HEK293 (cell line): ENCODE results near the gene CRIP2.

Source experiments
- CTCF ChIA-PET: fragments of 350-600 bp; formaldehyde crosslinking; extraction: SDS; loops from one replicate; lab custom pipeline; 2021; ENCODE audit warnings: antibody characterized with exemption; lab: Yijun Ruan, JAX
- POLR2A ChIA-PET: fragments of 300-600 bp; formaldehyde crosslinking; extraction: SDS; loops from one replicate; lab custom pipeline; 2020; ENCODE audit warnings: antibody characterized with exemption, inconsistent platforms; lab: Yijun Ruan, JAX
- H3K27ac ChIP-seq: fragments of 200-500 bp; sonication (Bioruptor generic); 2 replicates; pipeline ENCODE4 v1.5.1; 2014; ENCODE audit warnings: low read depth, low read length, control low read depth, inconsistent platforms; ENCODE audit errors: extremely low read depth
- H3K36me3 ChIP-seq, 2 experiments: fragments of 200-500 bp in 1 of 2; sonication (Bioruptor generic) in 1 of 2; 1 replicate in 1 of 2; 2 replicates in 1 of 2; pipeline ENCODE4 v1.5.1; 2014 to 2017; ENCODE audit warnings: inconsistent platforms in 2 of 2, low read length in 2 of 2; ENCODE audit not compliant: control insufficient read depth in 2 of 2, insufficient read depth in 1 of 2
- H3K4me1 ChIP-seq: fragments of 200-500 bp; sonication (Bioruptor generic); 2 replicates; pipeline ENCODE4 v1.5.1; 2014; ENCODE audit warnings: mild to moderate bottlenecking, low read length, inconsistent platforms; ENCODE audit not compliant: control insufficient read depth, insufficient read depth
- H3K4me3 ChIP-seq: 2 replicates; pipeline ENCODE4 v1.5.1; 2011; ENCODE audit warnings: low read depth, mild to moderate bottlenecking, control low read depth, low read length, moderate library complexity
- H3K9me3 ChIP-seq: fragments of 200-500 bp; sonication (Bioruptor generic); 2 replicates; pipeline ENCODE4 v1.5.1; 2014; ENCODE audit warnings: low read depth, low read length, inconsistent platforms; ENCODE audit not compliant: control insufficient read depth, insufficient read depth
- GLIS2 ChIP-seq: fragments of 450-650 bp; formaldehyde crosslinking; IDR thresholded peaks from 2 replicates; pipeline ENCODE4 v1.5.1; 2016; ENCODE audit warnings: missing biosample characterization, missing genetic modification characterization
- SP2 ChIP-seq: fragments of 450-650 bp; formaldehyde crosslinking; IDR thresholded peaks from 2 replicates; pipeline ENCODE4 v1.5.1; 2016; ENCODE audit warnings: missing biosample characterization, missing genetic modification characterization
- ZBTB8A ChIP-seq: fragments of 450-650 bp; formaldehyde crosslinking; IDR thresholded peaks from 2 replicates; pipeline ENCODE4 v1.5.1; 2016; ENCODE audit warnings: missing biosample characterization, missing genetic modification characterization
- ZFHX2 ChIP-seq: fragments of 450-650 bp; formaldehyde crosslinking; conservative IDR thresholded peaks from 2 replicates; pipeline ENCODE4 v1.5.1; 2016; ENCODE audit warnings: missing biosample characterization, missing genetic modification characterization
- ZFP41 ChIP-seq: fragments of 450-650 bp; formaldehyde crosslinking; IDR thresholded peaks from 2 replicates; pipeline ENCODE4 v1.5.1; 2016; ENCODE audit warnings: missing biosample characterization, missing genetic modification characterization, borderline replicate concordance
- ZNF174 ChIP-seq: fragments of 450-650 bp; formaldehyde crosslinking; IDR thresholded peaks from 2 replicates; pipeline ENCODE4 v1.5.0; 2017; ENCODE audit warnings: missing biosample characterization, mild to moderate bottlenecking, missing genetic modification characterization
- ZNF37A ChIP-seq: fragments of 450-650 bp; IDR thresholded peaks from 2 replicates; pipeline ENCODE4 v1.5.1; 2018; ENCODE audit warnings: missing biosample characterization, missing genetic modification characterization
- ZNF416 ChIP-seq: fragments of 450-650 bp; formaldehyde crosslinking; IDR thresholded peaks from 2 replicates; pipeline ENCODE4 v1.5.1; 2016; ENCODE audit warnings: missing biosample characterization, missing genetic modification characterization
- ZNF621 ChIP-seq: fragments of 450-650 bp; formaldehyde crosslinking; IDR thresholded peaks from 2 replicates; pipeline ENCODE4 v1.5.1; 2017; ENCODE audit warnings: missing biosample characterization, missing genetic modification characterization
- ZNF792 ChIP-seq: fragments of 450-650 bp; formaldehyde crosslinking; IDR thresholded peaks from 2 replicates; pipeline ENCODE4 v1.5.1; 2016; ENCODE audit warnings: missing biosample characterization, missing genetic modification characterization
- ZSCAN16 ChIP-seq: fragments of 450-650 bp; formaldehyde crosslinking; IDR thresholded peaks from 2 replicates; pipeline ENCODE4 v1.5.1; 2016; ENCODE audit warnings: missing biosample characterization, missing genetic modification characterization
- TF ChIP-seq, protein P1 (sequence below): fragments of 450-650 bp; formaldehyde crosslinking; IDR thresholded peaks from 2 replicates; pipeline ENCODE4 v1.5.1; 2016; ENCODE audit warnings: missing biosample characterization, missing genetic modification characterization
- TF ChIP-seq, protein P2 (sequence below): fragments of 450-650 bp; IDR thresholded peaks from 2 replicates; pipeline ENCODE4 v1.5.1; 2018; ENCODE audit warnings: missing biosample characterization, missing genetic modification characterization

CRIP2 gene

DNA sequence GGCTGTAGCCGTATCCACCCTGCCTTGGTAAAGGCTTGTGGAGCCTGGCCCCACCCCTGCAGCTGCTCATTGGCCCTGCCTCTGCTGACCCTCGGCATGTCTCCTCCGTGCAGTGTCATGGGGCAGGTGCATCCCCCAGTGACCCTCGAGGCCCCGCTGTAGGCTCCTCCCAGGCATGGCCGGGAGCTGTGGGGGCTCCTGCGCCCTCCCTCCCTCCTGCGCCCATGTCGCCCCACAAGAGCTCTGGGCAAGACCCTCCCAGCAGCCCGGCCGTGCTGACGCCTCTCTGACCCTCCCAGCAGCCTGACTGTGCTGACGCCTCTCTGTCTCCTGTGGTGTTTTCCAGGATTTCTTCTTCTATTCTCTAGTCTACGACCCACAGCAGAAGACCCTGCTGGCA, 20.8 kb upstream of the CRIP2 start:
- TF ChIP-seq ZBTB8A (no peak), ZNF37A (tag by site-specific recombination) (no peak), ZNF416 (tag by site-specific recombination) (no peak), ZNF621 (tag by site-specific recombination) (no peak), ZNF792 (tag by site-specific recombination) (no peak), GLIS2 (tag by site-specific recombination) (no peak), SP2 (no peak)
- TF ChIP-seq, protein P1, sequence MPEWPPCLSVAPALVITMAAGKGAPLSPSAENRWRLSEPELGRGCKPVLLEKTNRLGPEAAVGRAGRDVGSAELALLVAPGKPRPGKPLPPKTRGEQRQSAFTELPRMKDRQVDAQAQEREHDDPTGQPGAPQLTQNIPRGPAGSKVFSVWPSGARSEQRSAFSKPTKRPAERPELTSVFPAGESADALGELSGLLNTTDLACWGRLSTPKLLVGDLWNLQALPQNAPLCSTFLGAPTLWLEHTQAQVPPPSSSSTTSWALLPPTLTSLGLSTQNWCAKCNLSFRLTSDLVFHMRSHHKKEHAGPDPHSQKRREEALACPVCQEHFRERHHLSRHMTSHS, result no peak
- TF ChIP-seq, protein P2, sequence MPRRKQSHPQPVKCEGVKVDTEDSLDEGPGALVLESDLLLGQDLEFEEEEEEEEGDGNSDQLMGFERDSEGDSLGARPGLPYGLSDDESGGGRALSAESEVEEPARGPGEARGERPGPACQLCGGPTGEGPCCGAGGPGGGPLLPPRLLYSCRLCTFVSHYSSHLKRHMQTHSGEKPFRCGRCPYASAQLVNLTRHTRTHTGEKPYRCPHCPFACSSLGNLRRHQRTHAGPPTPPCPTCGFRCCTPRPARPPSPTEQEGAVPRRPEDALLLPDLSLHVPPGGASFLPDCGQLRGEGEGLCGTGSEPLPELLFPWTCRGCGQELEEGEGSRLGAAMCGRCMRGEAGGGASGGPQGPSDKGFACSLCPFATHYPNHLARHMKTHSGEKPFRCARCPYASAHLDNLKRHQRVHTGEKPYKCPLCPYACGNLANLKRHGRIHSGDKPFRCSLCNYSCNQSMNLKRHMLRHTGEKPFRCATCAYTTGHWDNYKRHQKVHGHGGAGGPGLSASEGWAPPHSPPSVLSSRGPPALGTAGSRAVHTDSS, result no peak
- TF ChIP-seq, all 188 proteins: peak for 0
- Histone ChIP-seq H3K9me3 (no peaks in the 10 kb centered on the region), H3K27ac (no peak overlapping the region), H3K4me1 (no peaks in the 10 kb centered on the region), H3K36me3 (peaks cover 13 to 89% of the 10 kb centered on the region in 2 experiments; a peak in 2 of 3 replicates), H3K4me3 (no peak overlapping the region)
- POLR2A ChIA-PET, result no interaction called here
- CTCF ChIA-PET, result no interaction called here

DNA sequence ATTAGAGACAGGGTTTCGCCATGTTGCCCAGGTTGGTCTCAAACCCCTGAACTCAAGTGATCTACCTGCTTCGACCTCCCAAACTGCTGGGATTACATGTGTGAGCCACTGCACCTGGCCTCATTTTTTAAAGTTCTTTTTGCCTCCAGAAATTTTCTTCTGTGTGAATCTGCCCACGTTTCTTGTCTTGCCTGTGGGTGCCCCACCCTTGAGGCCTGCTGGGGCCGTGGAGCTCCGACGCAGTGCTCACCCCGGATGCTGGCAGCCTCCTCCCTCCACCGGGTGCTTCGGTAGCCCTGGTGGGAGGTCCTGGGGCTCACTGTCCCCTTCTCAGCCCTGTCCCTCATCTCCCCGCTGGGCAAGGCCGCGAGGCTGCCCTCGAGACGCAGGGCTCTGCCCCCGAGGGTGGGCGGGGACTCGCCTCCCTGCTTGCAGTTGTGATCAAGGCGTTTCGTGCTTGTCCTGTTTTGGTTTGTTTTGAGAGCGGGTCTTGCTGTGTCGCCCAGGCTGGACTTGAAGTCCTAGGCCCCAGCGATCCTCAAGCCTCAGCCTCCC, 19.5 kb upstream of the CRIP2 start:
- CTCF ChIA-PET, result no interaction called here
- Histone ChIP-seq H3K9me3 (no peaks in the 10 kb centered on the region), H3K27ac (no peak overlapping the region)
- TF ChIP-seq ZFP41, result no peak
- TF ChIP-seq ZFHX2 (tag by site-specific recombination), result peak; percentile 16; the same call in 1 of the 2 replicates
- TF ChIP-seq, all 188 proteins: peak for 1
- Histone ChIP-seq H3K4me3 (no peak overlapping the region), H3K4me1 (no peaks in the 10 kb centered on the region), H3K36me3 (peaks cover 13 to 78% of the 10 kb centered on the region in 2 experiments; a peak in 2 of 3 replicates)
- POLR2A ChIA-PET, result no interaction called here

DNA sequence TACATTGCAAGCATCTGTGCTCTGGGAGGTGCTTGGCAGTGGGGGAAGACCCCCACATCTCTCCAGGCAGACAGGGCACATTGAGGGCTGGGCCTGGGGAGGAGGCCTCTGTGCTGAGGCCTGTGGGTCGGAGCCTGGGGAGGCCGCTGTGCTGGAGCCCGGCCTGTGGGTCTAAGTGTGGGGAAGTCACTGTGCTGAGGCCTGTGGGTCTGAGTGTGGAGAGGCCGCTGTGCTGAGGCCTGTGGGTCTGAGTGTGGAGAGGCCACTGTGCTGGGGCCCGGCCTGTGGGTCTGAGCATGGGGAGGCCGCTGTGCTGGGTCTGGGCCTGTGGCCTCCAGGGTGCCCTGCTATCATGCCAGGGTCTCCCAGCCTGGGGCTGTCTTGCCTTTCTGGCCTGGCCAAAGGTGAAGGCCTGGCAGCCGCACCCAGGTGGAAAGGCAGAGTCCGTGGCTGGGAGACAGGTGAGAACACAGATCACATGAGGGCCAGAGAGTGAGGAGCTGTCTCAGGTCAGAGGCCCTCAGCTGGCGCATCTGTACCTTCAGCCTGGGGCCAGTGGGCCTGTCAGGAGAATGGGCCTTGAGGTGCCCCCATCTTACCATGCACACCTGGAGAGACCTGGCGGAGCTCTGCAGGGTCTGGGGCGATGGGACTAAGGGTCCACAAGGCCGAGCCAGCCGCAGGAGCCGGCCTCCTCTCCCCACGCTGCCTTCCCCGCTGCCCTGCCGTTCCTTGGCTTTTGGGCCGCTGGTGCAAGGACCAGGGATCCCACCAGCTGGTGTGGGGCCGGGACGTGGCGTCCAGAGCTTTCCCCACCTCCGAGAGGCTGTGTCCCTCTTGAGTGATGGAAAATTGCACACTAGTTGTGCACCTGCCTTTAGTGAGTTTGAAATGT, 18.6 kb upstream of the CRIP2 start:
- no peak overlapping the region for H3K4me3 ChIP-seq
- TF ChIP-seq ZSCAN16, result no peak
- TF ChIP-seq ZNF174 (tag by site-specific recombination), result no peak
- TF ChIP-seq, all 188 proteins: peak for 0
- POLR2A ChIA-PET, result interaction anchor here (1.1 kb wide), 1 partner anchor 25 kb away, joined by 4 read pairs; no protein-coding TSS in a partner anchor

More for the DNA sequence above, 18.6 kb upstream of the CRIP2 start:
- CTCF ChIA-PET, result interaction anchor here (1.1 to 1.7 kb wide), 2 partner anchors 25 to 84 kb away, joined by 6 to 7 read pairs; no protein-coding TSS in a partner anchor
- Histone ChIP-seq H3K27ac (no peak overlapping the region), H3K9me3 (no peaks in the 10 kb centered on the region), H3K4me1 (no peaks in the 10 kb centered on the region), H3K36me3 (peaks cover 13 to 78% of the 10 kb centered on the region in 2 experiments; a peak in 2 of 3 replicates)
